TTC549 (cell line): Measurements from ENCODE around the gene SMG1.
"Not testable (repeated sequence)": the region's sequence is repeated elsewhere in the genome, so short reads cannot be mapped to it uniquely, and the experiment has no call there.

ENCODE experiments used
- FAIRE-seq: peaks from 2 replicates; lab custom pipeline; 2012; peaks lifted over from hg19 to GRCh38; lab: Jason Lieb, UNC

The SMG1 gene

GRCh38 chr16:18757960-18758660 lies 168.1 kb downstream of the SMG1 start:
- not testable (repeated sequence) for FAIRE-seq

- not testable (repeated sequence) for FAIRE-seq
Measured at GRCh38 chr16:18756639-18757038, 169.6 kb downstream of the SMG1 start.
